ENCODE data around the gene ARMC8.

The ARMC8 gene

DNA sequence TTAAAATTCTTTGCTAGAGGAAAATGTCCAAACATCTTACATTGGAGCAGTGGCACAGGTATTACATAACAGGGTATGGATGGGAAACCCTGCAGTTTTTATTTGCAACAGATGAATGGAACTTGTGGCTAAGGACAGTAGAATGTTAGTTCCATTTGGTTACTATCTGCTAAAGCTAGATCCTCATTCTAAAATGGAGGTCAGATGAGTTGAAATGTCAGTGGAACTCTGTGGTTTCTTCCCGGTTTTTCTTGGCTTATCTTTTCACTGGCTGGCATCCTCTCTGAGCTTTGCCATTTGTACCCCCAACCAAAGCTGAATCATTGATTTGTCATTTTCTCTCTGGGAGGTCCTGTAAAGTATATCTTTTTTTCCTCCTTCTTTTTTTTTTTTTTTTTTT lies 68.9 kb downstream of the ARMC8 start:
- TF ChIP-seq, protein P1, sequence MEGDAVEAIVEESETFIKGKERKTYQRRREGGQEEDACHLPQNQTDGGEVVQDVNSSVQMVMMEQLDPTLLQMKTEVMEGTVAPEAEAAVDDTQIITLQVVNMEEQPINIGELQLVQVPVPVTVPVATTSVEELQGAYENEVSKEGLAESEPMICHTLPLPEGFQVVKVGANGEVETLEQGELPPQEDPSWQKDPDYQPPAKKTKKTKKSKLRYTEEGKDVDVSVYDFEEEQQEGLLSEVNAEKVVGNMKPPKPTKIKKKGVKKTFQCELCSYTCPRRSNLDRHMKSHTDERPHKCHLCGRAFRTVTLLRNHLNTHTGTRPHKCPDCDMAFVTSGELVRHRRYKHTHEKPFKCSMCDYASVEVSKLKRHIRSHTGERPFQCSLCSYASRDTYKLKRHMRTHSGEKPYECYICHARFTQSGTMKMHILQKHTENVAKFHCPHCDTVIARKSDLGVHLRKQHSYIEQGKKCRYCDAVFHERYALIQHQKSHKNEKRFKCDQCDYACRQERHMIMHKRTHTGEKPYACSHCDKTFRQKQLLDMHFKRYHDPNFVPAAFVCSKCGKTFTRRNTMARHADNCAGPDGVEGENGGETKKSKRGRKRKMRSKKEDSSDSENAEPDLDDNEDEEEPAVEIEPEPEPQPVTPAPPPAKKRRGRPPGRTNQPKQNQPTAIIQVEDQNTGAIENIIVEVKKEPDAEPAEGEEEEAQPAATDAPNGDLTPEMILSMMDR (IDR thresholded peaks at IDR 0.05; ENCODE audit: control insufficient read depth, extremely low read depth, insufficient read depth), result no peak
- no peak overlapping the region for H3K4me3 ChIP-seq (ENCODE audit: low read depth, low read length)
- DNase-seq (ENCODE audit: low read depth), result no peak

DNA sequence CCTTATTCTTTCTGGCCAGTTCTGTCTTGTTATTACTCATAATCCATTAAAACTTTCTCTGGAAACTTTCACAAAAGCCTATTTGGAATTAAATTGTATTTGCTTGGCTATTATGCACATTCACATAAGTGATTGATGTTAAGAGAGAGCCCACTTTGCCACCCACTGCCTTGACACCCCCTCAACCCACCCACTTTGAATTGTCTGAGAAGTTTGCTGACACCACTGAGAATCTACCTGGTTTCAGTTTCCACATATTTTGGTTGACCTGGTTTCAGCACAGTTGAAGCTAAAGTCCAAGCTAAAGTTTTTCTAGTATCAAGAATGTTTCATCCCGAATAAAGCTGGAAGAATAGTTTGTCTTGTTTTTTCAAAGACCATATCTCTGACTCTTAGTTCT lies 70.9 kb downstream of the ARMC8 start:
- no peak for DNase-seq (ENCODE audit: low read depth)
- TF ChIP-seq, protein P1 (IDR thresholded peaks at IDR 0.05; ENCODE audit: control insufficient read depth, extremely low read depth, insufficient read depth), result no peak
- H3K4me3 ChIP-seq (ENCODE audit: low read depth, low read length), result no peak overlapping the region

DNA sequence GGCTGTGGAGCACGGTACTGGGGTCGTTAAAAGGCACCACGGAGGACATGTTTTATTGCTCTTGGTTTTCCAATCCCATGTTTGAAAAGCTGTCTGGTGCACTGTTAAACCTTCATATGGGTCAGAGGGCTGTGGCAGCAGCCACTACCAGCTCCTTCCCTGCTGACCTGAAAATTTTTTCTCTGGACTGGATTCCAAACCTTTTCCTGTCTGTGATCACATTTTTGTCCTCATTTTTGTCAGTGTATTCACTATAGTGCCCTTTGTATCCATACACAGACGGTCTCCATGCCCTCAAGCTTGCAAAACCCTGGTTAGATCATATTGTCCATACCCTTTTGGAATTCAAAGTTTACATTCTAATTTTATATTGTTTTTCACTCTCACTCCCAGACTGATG lies 72.0 kb downstream of the ARMC8 start:
- TF ChIP-seq, protein P1 (IDR thresholded peaks at IDR 0.05; ENCODE audit: control insufficient read depth, extremely low read depth, insufficient read depth), result no peak
- no peak overlapping the region for H3K4me3 ChIP-seq (ENCODE audit: low read depth, low read length)
- DNase-seq (ENCODE audit: low read depth), result no peak

DNA sequence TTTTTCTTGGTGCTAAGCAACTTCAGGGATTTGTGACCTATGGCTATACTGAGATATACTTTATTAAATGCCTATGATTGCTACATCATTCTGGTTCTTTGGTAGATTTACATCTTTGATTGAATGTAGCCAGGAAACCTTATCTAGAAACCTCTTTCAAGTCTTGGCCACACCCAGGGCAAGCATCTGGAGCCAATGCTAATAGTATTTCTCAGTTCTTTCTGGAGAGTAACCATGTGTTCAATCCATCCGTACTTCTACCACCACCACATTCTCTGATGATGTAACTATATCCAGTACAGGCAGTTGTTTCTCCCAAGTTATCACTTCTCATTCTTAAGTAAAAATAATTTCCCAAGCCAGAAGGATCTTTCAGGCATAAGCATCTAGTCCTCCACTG lies 73.5 kb downstream of the ARMC8 start:
- no peak overlapping the region for H3K4me3 ChIP-seq (ENCODE audit: low read depth, low read length)
- TF ChIP-seq, protein P1 (IDR thresholded peaks at IDR 0.05; ENCODE audit: control insufficient read depth, extremely low read depth, insufficient read depth), result no peak
- DNase-seq (ENCODE audit: low read depth), result no peak

DNA sequence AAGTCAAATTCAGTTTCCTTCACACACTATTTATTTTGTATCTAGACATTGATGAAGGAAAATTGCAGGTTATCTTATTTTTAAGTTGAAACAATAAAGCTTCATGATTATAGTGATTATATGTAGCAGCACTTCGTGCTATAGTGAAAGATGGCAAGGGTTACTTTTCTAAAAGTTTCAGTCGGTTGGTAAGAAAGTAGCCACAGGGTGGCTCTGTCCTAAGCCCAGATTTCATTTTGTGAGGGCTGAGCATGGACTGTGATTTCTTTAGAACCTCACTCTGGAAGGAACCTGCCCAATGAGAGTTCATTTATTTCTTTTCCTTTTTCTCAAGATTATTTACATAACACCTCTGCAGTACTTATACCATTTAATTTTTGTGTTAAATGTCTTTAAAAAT lies 76.0 kb downstream of the ARMC8 start:
- TF ChIP-seq, protein P1 (IDR thresholded peaks at IDR 0.05; ENCODE audit: control insufficient read depth, extremely low read depth, insufficient read depth), result no peak
- DNase-seq (ENCODE audit: low read depth), result no peak
- no peak overlapping the region for H3K4me3 ChIP-seq (ENCODE audit: low read depth, low read length)

DNA sequence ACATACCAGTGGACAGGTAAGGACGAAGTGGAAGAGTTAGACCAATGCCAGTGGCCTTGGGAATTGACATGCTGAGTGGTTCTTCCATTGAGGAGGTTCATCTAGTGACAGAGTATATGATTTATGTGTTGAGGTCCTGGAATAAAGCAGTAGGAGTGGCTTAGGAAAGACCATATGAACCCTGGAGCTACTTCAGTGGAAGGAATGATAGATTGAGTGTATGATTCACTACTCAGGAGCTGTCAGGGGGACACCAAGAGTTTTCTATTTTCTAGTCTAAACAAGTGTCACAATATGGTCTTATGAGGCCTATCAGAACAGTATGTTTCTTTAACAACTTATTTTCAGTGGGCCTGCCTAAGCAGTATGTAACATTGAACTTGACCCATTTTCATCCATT lies 78.6 kb downstream of the ARMC8 start:
- DNase-seq (ENCODE audit: low read depth), result no peak
- no peak overlapping the region for H3K4me3 ChIP-seq (ENCODE audit: low read depth, low read length)
- TF ChIP-seq, protein P1 (IDR thresholded peaks at IDR 0.05; ENCODE audit: control insufficient read depth, extremely low read depth, insufficient read depth), result no peak

DNA sequence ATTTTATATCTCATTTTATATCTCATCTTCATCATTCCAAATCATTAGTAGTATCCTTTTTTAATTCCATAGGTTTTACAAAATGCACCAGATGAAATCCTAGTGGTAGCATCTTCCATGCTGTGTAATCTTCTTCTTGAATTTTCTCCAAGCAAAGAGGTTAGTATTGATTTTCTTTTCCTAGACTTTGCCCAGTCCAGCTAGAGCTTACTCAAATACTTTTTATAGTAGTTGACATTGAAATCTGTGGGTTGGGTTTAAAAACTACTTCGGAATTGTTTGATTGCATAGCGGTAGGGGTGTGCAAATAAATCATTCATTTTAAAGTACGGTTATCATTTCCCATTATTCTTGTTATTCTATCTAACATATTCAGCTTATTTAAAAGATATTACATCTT lies 80.0 kb downstream of the ARMC8 start:
- no peak overlapping the region for H3K4me3 ChIP-seq (ENCODE audit: low read depth, low read length)
- no peak for DNase-seq (ENCODE audit: low read depth)
- TF ChIP-seq, protein P1 (IDR thresholded peaks at IDR 0.05; ENCODE audit: control insufficient read depth, extremely low read depth, insufficient read depth), result no peak
